Measurements from ENCODE around the gene LRRC2.
"Not testable (repeated sequence)": the region's sequence is repeated elsewhere in the genome, so short reads cannot be mapped to it uniquely, and the experiment has no call there.

LRRC2 gene

GRCh38 chr3:46533091-46533490 is 33.0 kb downstream of the LRRC2 start:
- intact Hi-C loops (cut with DNase I; ENCODE audit: low total_unique reads): no loop called here
- H3K27ac ChIP-seq: no peak overlapping the region
- H3K36me3 ChIP-seq: no peaks in the 10 kb centered on the region
- H3K4me3 ChIP-seq: no peak overlapping the region
- TF ChIP-seq CTCF (IDR thresholded peaks at IDR 0.05): no peak
- no peaks in the 10 kb centered on the region for H3K9me3 ChIP-seq
- no peak for DNase-seq
- peaks cover 0 to 12% of the 10 kb centered on the region in 2 donors for H3K27me3 ChIP-seq
- H3K4me1 ChIP-seq: no peaks in the 10 kb centered on the region

GRCh38 chr3:46527239-46527638 is 38.9 kb downstream of the LRRC2 start:
- DNase-seq: no peak
- H3K27me3 ChIP-seq: no peaks in the 10 kb centered on the region
- no peak overlapping the region for H3K27ac ChIP-seq
- intact Hi-C loops (cut with DNase I; ENCODE audit: low total_unique reads): no loop called here
- no peaks in the 10 kb centered on the region for H3K9me3 ChIP-seq
- H3K4me3 ChIP-seq: no peak overlapping the region
- TF ChIP-seq CTCF (IDR thresholded peaks at IDR 0.05): no peak
- no peaks in the 10 kb centered on the region for H3K36me3 ChIP-seq
- H3K4me1 ChIP-seq: no peaks in the 10 kb centered on the region

- no peak overlapping the region for H3K4me3 ChIP-seq
- DNase-seq: no peak
- no peaks in the 10 kb centered on the region for H3K27me3 ChIP-seq
- TF ChIP-seq CTCF (IDR thresholded peaks at IDR 0.05): no peak
- intact Hi-C loops (cut with DNase I; ENCODE audit: low total_unique reads): no loop called here
- H3K27ac ChIP-seq: no peak overlapping the region
- no peaks in the 10 kb centered on the region for H3K36me3 ChIP-seq
- no peaks in the 10 kb centered on the region for H3K4me1 ChIP-seq
- H3K9me3 ChIP-seq: no peaks in the 10 kb centered on the region
These were observed 41.3 kb downstream of the LRRC2 start for GRCh38 chr3:46524832-46525231.

GRCh38 chr3:46524008-46524407 is 42.1 kb downstream of the LRRC2 start:
- no peak overlapping the region for H3K27ac ChIP-seq
- DNase-seq: no peak
- no peaks in the 10 kb centered on the region for H3K9me3 ChIP-seq
- intact Hi-C loops (cut with DNase I; ENCODE audit: low total_unique reads): no loop called here
- H3K4me3 ChIP-seq: no peak overlapping the region
- no peaks in the 10 kb centered on the region for H3K36me3 ChIP-seq
- H3K27me3 ChIP-seq: no peaks in the 10 kb centered on the region
- TF ChIP-seq CTCF (IDR thresholded peaks at IDR 0.05): no peak
- H3K4me1 ChIP-seq: no peaks in the 10 kb centered on the region

GRCh38 chr3:46523556-46523955 is 42.5 kb downstream of the LRRC2 start:
- intact Hi-C loops (cut with DNase I; ENCODE audit: low total_unique reads): no loop called here
- Histone ChIP-seq H3K27ac (no peak overlapping the region), H3K4me3 (no peak overlapping the region), H3K27me3 (no peaks in the 10 kb centered on the region), H3K36me3 (no peaks in the 10 kb centered on the region), H3K4me1 (no peaks in the 10 kb centered on the region), H3K9me3 (no peaks in the 10 kb centered on the region)
- no peak for DNase-seq
- no peak for TF ChIP-seq CTCF (IDR thresholded peaks at IDR 0.05)

- intact Hi-C loops (cut with DNase I; ENCODE audit: low total_unique reads); H3K4me1 ChIP-seq; H3K4me3 ChIP-seq; H3K9me3 ChIP-seq; DNase-seq; H3K36me3 ChIP-seq; H3K27me3 ChIP-seq; H3K27ac ChIP-seq: not testable (repeated sequence)
These were observed 43.9 kb downstream of the LRRC2 start for GRCh38 chr3:46522201-46522600.

Measured in tibial artery (tissue), 4 donors.